Measurements from ENCODE around the gene MYO7A.

The MYO7A gene

GRCh38 chr11:77127235-77127911, 673 bp upstream of the MYO7A start:
- peak; percentile 42 to 53 for DNase-seq (ENCODE audit: low read depth in 2 of 2)

- no peak for DNase-seq (ENCODE audit: low read depth in 2 of 2)
Measured at GRCh38 chr11:77129069-77129841, 1.2 kb downstream of the MYO7A start.

- no peak for DNase-seq (ENCODE audit: low read depth in 2 of 2)
Measured at GRCh38 chr11:77129842-77130756, 2.1 kb downstream of the MYO7A start.

GRCh38 chr11:77130763-77131513, 2.9 kb downstream of the MYO7A start:
- DNase-seq (ENCODE audit: low read depth in 2 of 2), result no peak

- DNase-seq (ENCODE audit: low read depth in 2 of 2), result no peak
Measured at GRCh38 chr11:77131560-77131959, 3.5 kb downstream of the MYO7A start.

- no peak for DNase-seq (ENCODE audit: low read depth in 2 of 2)
Measured at GRCh38 chr11:77135069-77135468, 7.0 kb downstream of the MYO7A start.

- no peak for DNase-seq (ENCODE audit: low read depth in 2 of 2)
Measured at GRCh38 chr11:77136074-77136473, 8.0 kb downstream of the MYO7A start.

- DNase-seq (ENCODE audit: low read depth in 2 of 2), result no peak
Measured at GRCh38 chr11:77136784-77137420, 8.9 kb downstream of the MYO7A start.

- no peak for DNase-seq (ENCODE audit: low read depth in 2 of 2)
Measured at GRCh38 chr11:77137421-77137820, 9.4 kb downstream of the MYO7A start.

- DNase-seq (ENCODE audit: low read depth in 2 of 2), result no peak
Measured at GRCh38 chr11:77138106-77138649, 10.1 kb downstream of the MYO7A start.

- no peak for DNase-seq (ENCODE audit: low read depth in 2 of 2)
Measured at GRCh38 chr11:77139201-77139600, 11.2 kb downstream of the MYO7A start.

GRCh38 chr11:77140231-77140851, 12.3 kb downstream of the MYO7A start:
- no peak for DNase-seq (ENCODE audit: low read depth in 2 of 2)

GRCh38 chr11:77141034-77141433, 13.0 kb downstream of the MYO7A start:
- DNase-seq (ENCODE audit: low read depth in 2 of 2), result no peak

- no peak for DNase-seq (ENCODE audit: low read depth in 2 of 2)
Measured at GRCh38 chr11:77141475-77141874, 13.4 kb downstream of the MYO7A start.

GRCh38 chr11:77142091-77142975, 14.3 kb downstream of the MYO7A start:
- no peak for DNase-seq (ENCODE audit: low read depth in 2 of 2)

- DNase-seq (ENCODE audit: low read depth in 2 of 2), result no peak
Measured at GRCh38 chr11:77143405-77144020, 15.5 kb downstream of the MYO7A start.

GRCh38 chr11:77144196-77144856, 16.3 kb downstream of the MYO7A start:
- DNase-seq (ENCODE audit: low read depth in 2 of 2), result no peak

GRCh38 chr11:77144857-77145428, 16.9 kb downstream of the MYO7A start:
- DNase-seq (ENCODE audit: low read depth in 2 of 2), result no peak

All from stimulated activated CD4-positive, alpha-beta T cell treated with anti-CD3 and anti-CD28 coated beads, Interleukin-1b, Interleukin-23, amount 100 ng/mL, for 4 hours (primary cell).